ENCODE data around the gene ADGRA3. TPM values are rescaled to one million over a fixed set of nuclear protein-coding genes. Genes with fewer than 3 reads are reported as not detected.

The ADGRA3 gene
- total RNA-seq, 1 experiment from 2014 or later = 41.2 TPM

- no peaks in the 10 kb centered on the region for H3K9me3 ChIP-seq (ENCODE audit: control insufficient read depth, insufficient read depth, low read depth, low read length)
- ATAC-seq (no peak), DNase-seq (ENCODE audit: low read depth, low spot score) (no peak)
- intact Hi-C loops (cut with micrococcal nuclease; ENCODE audit: unreplicated experiment) (no loop called here), in situ Hi-C loops (cut with HindIII; ENCODE audit: low pct_unique_long_range_greater_than_20kb, low sequenced_read_pairs) (no loop called here)
- no peak overlapping the region for H3K4me3 ChIP-seq (ENCODE audit: low read depth in 2 of 2, low read length in 2 of 2)
- ChIA-PET CTCF (no interaction called here), POLR2A (no interaction called here)
- no peaks in the 10 kb centered on the region for H3K27me3 ChIP-seq (ENCODE audit: control insufficient read depth, insufficient read depth, low read length)
- TF ChIP-seq, protein P1, sequence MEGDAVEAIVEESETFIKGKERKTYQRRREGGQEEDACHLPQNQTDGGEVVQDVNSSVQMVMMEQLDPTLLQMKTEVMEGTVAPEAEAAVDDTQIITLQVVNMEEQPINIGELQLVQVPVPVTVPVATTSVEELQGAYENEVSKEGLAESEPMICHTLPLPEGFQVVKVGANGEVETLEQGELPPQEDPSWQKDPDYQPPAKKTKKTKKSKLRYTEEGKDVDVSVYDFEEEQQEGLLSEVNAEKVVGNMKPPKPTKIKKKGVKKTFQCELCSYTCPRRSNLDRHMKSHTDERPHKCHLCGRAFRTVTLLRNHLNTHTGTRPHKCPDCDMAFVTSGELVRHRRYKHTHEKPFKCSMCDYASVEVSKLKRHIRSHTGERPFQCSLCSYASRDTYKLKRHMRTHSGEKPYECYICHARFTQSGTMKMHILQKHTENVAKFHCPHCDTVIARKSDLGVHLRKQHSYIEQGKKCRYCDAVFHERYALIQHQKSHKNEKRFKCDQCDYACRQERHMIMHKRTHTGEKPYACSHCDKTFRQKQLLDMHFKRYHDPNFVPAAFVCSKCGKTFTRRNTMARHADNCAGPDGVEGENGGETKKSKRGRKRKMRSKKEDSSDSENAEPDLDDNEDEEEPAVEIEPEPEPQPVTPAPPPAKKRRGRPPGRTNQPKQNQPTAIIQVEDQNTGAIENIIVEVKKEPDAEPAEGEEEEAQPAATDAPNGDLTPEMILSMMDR (IDR thresholded peaks at IDR 0.05) = no peak
- TF ChIP-seq POLR2AphosphoS5 (IDR thresholded peaks at IDR 0.05; ENCODE audit: low read depth, low read length) = no peak
- TF ChIP-seq TCF7L2 (IDR thresholded peaks at IDR 0.05; ENCODE audit: low read depth, low read length) = no peak
- no TSS peak for BruUV-seq (replicated peaks)
- no peak overlapping the region for H3K27ac ChIP-seq (ENCODE audit: low read length)
- H3K36me3 ChIP-seq (ENCODE audit: control insufficient read depth, insufficient read depth, low read length) = no peaks in the 10 kb centered on the region
- H3K4me1 ChIP-seq (ENCODE audit: control insufficient read depth, insufficient read depth, low read length) = peaks cover 9% of the 10 kb centered on the region
These were observed 38.1 kb downstream of the ADGRA3 start for GRCh38 chr4:22477813-22478182.

DNA sequence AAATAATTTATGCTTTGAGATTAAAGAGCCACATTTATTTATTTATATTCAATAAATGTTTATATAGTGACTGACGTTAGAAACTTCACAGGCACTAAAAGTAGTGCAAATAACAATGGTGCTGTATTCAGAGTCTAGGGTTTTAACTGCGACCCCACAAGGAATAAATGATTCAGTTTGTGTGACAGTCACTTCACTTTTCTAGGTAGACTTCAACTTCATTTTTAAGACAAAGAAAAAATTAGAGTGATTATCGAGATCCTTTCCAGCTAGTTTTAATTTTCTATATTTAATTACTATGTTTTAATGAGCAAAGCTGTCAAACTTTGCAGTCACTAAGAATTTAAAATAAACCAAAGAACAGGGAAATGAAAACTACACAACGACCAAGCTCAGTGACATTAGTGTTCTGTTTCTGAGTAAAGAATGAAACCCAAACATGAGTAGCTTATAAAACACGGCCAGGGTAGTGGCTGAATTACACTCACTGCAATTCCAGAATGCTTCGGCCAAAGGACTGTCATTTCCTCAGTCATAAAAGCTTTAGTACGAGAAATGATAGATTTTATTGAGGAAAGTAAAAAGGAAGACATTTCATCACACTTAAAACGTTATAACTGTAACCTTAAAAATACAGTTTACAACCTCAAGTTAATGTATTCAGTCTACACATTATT lies 38.6 kb downstream of the ADGRA3 start:
- in situ Hi-C loops (cut with HindIII; ENCODE audit: low pct_unique_long_range_greater_than_20kb, low sequenced_read_pairs) (no loop called here), intact Hi-C loops (cut with micrococcal nuclease; ENCODE audit: unreplicated experiment) (no loop called here)
- H3K27ac ChIP-seq (ENCODE audit: low read length) = no peak overlapping the region
- no TSS peak for BruUV-seq (replicated peaks)
- no peaks in the 10 kb centered on the region for H3K9me3 ChIP-seq (ENCODE audit: control insufficient read depth, insufficient read depth, low read depth, low read length)
- TF ChIP-seq POLR2AphosphoS5 (IDR thresholded peaks at IDR 0.05; ENCODE audit: low read depth, low read length) (no peak), SIN3A (IDR thresholded peaks at IDR 0.05; ENCODE audit: borderline replicate concordance, insufficient read depth, low read depth, low read length) (no peak), TCF7L2 (IDR thresholded peaks at IDR 0.05; ENCODE audit: low read depth, low read length) (no peak), REST (IDR thresholded peaks at IDR 0.05; ENCODE audit: insufficient read depth in 1 of 2, low read depth in 2 of 2, low read length in 1 of 2) (no peak)
- TF ChIP-seq, protein P1 (IDR thresholded peaks at IDR 0.05) = no peak
- no peaks in the 10 kb centered on the region for H3K36me3 ChIP-seq (ENCODE audit: control insufficient read depth, insufficient read depth, low read length)
- ChIA-PET CTCF (no interaction called here), POLR2A (no interaction called here)
- DNase-seq (ENCODE audit: low read depth, low spot score) = no peak
- H3K27me3 ChIP-seq (ENCODE audit: control insufficient read depth, insufficient read depth, low read length) = no peaks in the 10 kb centered on the region
- no peak for ATAC-seq
- peaks cover 9% of the 10 kb centered on the region for H3K4me1 ChIP-seq (ENCODE audit: control insufficient read depth, insufficient read depth, low read length)
- no peak overlapping the region for H3K4me3 ChIP-seq (ENCODE audit: low read depth in 2 of 2, low read length in 2 of 2)
